NCI-H2029 treated with DMSO at 0.1 percent for 48 hours (cell line): Measurements from ENCODE around the gene PHGDH.
"Not testable (repeated sequence)": the region's sequence is repeated elsewhere in the genome, so short reads cannot be mapped to it uniquely, and the experiment has no call there.

Experiments
- DNase-seq: peaks from one replicate; lab custom pipeline; 2025; lab: John Stamatoyannopoulos, UW

PHGDH gene

DNA sequence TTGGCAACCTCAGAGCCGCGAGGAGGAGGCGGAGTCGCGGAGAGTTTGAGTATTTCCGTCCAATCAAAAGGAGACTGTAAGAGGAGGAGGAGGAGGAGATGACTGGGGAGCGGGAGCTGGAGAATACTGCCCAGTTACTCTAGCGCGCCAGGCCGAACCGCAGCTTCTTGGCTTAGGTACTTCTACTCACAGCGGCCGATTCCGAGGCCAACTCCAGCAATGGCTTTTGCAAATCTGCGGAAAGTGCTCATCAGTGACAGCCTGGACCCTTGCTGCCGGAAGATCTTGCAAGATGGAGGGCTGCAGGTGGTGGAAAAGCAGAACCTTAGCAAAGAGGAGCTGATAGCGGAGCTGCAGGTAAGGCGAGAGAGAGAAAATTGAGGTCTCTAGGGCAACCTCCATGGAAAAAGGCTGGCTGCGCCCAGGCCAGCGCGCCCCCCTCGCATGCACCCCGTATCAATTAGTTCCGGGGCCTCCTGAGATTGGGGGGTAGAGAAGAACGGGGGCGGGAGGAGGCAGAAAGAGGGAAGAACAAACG is at the start of gene PHGDH:
Gene PHGDH (plus strand): TSS at position 131 of the 538 bp plus-strand sequence. CDS start 89 bp downstream, at position 220.
- peak; percentile 39 for DNase-seq

DNA sequence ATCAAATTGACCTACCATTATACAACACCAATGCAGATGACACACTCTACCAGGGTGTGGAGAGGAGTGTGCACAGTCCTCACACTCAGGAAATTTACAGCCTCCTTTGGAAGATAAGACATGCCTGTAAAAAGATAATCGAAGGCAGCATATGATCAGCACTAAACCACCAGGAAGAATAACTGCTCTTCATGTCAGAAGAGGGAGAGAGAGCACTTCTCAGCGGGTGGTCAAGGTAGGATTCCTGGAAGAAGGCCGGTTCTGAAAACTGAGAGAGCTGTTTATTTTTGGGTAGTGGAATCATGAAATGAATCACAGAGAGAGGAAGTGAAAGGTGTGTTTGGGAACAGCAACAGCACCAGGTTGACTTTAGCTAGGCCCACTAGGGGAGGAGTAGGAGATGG is 49.7 kb upstream of the PHGDH start:
- no peak for DNase-seq

DNA sequence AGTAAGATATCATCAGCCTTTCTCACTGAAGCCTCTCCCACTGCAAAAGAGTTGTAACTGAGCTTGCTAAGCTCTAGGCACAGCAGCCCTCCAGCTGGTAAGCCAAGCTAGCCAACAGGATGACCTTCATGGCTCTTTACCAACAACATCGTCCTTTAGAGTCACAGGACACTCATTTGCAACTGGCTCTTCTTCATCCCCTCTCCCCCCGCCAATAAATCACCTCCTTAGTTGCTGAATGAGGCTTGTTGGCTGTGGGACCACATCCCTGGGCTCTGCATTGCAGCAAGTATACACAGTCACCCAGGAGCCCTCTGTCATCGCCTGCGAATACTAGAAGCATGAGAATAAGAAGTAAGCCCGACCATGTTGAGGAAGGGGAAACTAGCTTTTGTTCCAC is 47.7 kb upstream of the PHGDH start:
- no peak for DNase-seq

DNA sequence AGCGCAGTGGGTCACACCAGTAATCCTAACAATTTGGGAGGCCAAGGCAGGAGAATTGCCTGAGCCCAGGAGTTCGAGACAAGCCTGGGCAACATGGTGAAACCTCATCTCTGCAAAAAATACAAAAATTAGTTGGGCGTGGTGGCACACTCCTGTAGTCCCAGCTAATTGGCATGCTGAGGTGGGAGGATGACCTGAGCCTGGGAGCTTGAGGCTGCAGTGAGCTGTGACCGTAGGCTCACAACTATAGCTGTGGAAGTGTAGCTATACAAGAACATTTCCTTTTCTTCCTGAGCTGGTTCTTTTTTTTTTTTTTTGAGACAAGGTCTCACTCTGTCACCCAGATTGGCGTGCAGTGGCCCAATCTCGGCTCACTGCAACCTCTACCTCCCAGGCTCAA is 44.6 kb upstream of the PHGDH start:
- DNase-seq: no peak

DNA sequence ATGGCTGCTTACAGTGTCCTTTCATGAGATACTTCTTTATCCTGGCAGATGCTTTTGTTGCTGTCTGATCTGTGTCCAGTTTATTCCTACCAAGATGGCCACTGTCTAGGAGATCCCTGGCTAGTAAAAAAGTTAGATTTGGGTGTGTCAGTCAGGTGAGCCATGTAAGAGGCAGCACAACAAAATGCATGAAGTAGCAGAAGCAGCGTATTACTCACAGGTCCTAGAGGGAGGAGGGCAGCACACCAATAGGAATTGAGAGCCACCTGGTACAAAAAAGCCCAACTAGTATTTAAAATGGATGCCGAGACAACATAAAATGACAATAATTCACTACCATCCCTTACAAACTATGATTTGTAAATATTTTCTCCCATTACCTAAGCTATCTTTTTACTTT is 40.8 kb upstream of the PHGDH start:
- DNase-seq: no peak

- DNase-seq: no peak
Observed at GRCh38 chr1:119673171-119673940, 38.4 kb upstream of the PHGDH start.

DNA sequence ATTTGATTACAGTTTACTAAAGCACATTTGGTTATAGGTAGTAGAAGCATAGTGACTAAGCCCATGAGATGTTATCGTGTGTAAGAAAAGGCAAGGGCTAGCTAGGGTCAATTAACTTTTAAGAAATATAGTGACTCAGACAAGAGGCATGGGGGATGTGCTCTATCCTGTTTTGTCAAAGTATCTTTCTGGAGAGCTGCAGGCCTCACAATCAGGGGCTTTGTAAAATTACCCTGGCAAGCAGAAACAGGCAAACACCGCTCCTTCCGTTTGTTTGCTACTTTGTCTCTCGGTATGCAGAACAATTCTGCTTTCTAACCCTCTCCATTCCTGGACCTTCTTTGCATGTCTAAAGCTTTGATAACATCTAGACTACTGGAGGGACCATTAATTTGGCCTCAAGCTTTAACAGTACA is 37.6 kb upstream of the PHGDH start:
- no peak for DNase-seq

GRCh38 chr1:119674835-119675289 is 36.9 kb upstream of the PHGDH start:
- peak; percentile 17 for DNase-seq

- DNase-seq: peak; percentile 75
Observed at GRCh38 chr1:119675349-119676345, 36.1 kb upstream of the PHGDH start.

DNA sequence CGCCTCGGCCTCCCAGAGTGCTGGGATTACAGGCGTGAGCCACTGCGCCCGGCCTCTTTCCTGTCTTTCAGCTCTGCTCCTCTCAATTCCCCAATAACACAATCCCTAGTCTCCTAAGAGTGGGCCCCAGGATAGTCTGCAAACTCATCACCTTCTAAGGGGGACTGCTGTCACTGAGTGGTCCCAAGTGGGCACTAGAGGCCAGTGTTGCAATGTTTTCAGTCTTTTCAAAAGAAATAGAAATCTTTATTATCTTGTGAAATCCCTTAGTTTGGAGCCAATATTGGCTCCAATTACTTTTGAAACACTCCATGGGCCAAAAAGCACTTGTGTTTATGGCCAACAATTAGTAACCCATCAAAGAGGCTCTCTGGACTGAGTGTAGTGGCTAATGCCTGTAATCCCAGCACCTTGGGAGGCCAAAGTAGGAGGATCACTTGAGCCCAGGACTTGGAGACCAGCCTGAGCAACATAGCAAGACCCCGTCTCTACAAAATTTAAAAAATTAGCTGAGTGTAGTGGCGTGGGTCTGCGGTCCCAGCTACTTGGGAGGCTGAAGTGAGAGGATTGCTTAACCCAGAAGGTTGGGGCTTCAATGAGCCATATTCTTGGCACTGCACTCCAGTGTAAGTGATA is 35.0 kb upstream of the PHGDH start:
- DNase-seq: no peak

DNA sequence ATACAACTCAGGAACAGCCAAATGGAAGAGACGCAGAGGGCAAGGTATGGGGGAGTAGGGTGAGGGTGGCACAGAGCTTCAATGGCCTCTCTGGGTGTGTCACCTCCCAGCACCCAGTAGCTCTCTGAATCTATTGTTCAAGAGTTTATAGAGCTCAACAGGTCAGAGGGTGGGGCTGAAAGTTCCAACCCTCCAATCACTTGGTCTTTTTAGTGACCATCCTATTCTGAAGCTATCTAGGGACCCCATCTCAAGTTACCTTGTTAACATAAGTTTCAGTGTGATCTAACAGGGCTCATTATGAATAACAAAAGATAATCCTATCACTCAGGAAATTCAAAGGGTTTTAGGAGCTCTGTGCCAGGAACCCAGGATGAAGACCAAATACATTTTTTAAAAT is 32.5 kb upstream of the PHGDH start:
- DNase-seq: no peak

GRCh38 chr1:119680193-119680592 is 31.5 kb upstream of the PHGDH start:
- DNase-seq: no peak

GRCh38 chr1:119680723-119681122 is 31.0 kb upstream of the PHGDH start:
- DNase-seq: no peak

DNA sequence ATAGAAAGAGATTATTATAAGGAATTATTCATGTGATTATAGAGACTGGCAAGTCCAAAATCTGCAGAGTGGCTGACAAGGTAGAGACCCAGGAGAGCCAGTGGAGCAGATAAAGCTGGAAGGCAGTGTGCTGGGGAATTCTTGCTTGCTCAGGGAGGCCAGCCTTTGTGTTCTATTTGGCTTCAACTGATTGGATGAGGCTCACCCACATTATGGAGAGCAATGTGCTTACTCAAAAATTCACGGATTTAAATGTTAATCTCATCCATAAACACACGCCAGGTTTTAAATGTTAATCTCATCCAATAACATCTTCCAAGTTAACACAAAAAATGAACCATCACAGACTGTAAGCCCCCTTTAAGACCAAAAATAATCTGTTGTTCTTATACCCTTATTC is 30.2 kb upstream of the PHGDH start:
- no peak for DNase-seq

DNA sequence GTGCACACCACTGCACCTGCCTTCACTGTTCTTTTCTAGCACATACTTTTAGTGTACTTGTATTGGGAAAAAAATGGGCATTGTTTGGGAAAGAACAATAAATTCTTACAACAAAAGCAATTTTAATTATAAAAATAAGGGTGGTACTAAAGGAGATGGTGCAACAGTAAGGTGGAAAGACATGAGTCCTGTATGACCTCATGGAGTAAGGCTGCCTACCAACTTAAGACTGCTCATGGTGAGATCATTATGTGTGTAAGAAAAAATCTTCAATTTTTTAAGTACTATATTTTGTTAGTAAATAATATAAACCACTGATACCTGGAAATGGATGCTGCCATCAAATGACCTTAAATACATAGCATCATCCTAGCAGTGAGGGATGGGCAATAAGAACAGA is 29.6 kb upstream of the PHGDH start:
- no peak for DNase-seq

DNA sequence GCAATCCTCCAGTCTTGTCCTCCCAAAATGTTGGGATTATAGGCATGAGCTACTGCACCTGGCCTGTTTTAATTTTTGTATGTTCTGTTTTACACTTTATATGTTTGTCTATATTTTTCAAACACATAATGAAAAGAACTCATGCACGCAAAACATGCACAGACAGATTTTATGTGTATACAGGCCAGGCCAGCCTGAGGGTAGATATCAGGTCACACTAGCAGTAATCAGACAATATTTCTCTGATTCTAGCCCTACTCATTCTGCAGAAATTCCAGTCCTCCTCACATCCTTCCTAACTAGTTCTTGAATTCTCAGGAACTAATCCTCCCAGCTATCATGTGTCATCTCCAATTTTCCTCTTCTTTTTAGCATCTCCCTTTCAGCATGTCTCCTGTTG is 27.8 kb upstream of the PHGDH start:
- no peak for DNase-seq

DNA sequence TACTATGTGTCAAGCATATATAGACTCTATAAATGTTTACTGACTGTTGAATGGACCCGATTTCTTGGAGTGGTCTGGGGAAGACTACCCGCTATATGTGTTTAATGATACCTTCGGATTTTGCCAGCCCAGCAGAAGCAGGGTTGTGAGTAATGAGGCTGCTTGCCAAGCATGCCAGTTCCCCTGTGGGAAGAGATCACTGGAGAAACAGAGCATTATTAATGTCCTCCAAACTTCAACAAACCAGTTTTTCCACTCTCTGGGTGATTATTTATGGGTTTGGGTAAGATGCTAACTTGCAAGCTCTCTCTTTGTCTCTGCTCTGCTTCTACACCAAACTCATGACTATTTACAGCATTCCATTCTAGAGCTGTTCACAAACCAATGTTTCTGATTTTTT is 25.1 kb upstream of the PHGDH start:
- no peak for DNase-seq

GRCh38 chr1:119687434-119688079 is 24.2 kb upstream of the PHGDH start:
- DNase-seq: no peak

- no peak for DNase-seq
Observed at GRCh38 chr1:119688810-119689209, 22.9 kb upstream of the PHGDH start.

GRCh38 chr1:119689511-119689910 is 22.2 kb upstream of the PHGDH start:
- DNase-seq: no peak

DNA sequence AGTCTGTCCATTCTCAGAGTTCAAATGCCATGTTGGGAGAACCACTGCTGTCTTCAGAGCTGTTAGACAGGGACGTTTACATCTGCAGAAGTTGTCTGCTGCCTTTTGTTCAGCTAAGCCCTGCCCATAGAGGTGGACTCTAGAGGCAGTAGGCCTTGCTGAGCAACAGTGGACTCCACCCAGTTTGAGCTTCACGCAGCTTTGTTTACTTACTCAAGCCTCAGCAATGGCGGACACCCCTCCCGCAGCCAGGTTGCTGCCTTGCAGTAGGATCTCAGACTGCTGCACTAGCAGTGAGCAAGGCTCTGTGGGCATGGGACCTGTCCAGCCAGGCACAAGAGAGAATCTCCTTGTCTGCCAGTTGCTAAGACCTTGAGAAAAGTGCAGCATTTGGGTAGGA is 14.9 kb upstream of the PHGDH start:
- DNase-seq: not testable (repeated sequence)

DNA sequence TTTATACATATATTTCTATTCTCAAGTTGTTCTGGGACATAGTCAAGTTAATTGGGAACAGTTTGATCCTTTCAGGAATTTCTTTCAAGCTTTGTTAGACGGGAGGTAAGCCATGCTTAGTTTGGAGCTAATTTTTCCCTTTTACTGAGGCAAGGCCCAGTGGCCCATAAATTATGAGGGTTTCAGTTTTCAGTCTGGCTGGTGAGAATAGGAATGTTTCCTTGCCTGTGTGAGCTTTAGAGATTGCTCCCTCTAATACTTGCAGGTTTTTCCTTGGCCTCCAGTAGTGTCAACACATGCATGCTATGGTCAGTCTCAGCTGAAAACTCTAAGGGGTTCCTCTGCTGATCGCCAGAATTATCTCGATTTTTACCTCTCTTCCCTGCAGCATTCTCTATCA is 14.1 kb upstream of the PHGDH start:
- DNase-seq: no peak
